IPS DF 19.7 (cell line): ENCODE data around the gene MMP24.
"Not testable (repeated sequence)": the region's sequence is repeated elsewhere in the genome, so short reads cannot be mapped to it uniquely, and the experiment has no call there.

ENCODE experiments used
- DNase-seq: peaks from one replicate; pipeline ENCODE4 v3.0.0-alpha.2; 2013; ENCODE audit warnings: low read depth, low spot score

MMP24 gene

DNA sequence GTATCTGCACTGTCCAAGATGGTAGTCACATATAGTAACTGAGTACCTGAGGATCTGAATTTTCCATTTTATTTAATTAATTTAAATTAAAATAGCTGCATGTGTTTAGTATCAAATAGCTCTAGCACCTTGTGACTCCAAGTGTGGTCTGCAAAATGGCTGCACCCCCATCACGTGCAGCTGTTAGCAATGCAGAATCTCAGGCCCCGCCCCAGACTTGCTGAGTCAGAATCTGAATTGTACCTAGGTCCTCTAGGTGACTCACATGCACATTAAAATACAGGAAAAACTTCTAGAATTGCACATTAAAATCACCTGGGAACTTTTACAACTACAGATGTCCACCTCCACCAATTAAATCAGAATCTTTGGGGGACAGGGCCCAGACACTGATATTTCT lies 84.9 kb downstream of the MMP24 start:
- no peak for DNase-seq

DNA sequence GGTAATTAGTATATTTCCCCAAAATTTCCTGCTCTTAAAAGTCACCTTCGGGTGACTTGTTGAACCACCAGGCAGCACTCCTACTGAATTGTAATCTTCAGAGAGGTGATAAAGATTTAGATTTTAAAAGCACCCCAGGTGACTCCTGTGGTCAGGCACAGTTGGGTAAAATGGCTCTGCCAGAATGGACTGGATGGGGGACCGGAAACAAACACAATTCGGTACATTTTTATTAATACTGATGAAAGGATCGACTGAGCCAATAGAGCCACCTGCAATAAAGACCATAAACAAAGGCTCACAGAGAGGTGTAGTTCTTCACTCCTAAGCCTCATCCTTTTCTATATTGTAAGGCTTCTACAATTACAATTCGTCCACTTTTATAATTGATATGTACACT lies 85.3 kb downstream of the MMP24 start:
- no peak for DNase-seq

GRCh38 chr20:35312318-35312717 lies 85.8 kb downstream of the MMP24 start:
- DNase-seq, result no peak

DNA sequence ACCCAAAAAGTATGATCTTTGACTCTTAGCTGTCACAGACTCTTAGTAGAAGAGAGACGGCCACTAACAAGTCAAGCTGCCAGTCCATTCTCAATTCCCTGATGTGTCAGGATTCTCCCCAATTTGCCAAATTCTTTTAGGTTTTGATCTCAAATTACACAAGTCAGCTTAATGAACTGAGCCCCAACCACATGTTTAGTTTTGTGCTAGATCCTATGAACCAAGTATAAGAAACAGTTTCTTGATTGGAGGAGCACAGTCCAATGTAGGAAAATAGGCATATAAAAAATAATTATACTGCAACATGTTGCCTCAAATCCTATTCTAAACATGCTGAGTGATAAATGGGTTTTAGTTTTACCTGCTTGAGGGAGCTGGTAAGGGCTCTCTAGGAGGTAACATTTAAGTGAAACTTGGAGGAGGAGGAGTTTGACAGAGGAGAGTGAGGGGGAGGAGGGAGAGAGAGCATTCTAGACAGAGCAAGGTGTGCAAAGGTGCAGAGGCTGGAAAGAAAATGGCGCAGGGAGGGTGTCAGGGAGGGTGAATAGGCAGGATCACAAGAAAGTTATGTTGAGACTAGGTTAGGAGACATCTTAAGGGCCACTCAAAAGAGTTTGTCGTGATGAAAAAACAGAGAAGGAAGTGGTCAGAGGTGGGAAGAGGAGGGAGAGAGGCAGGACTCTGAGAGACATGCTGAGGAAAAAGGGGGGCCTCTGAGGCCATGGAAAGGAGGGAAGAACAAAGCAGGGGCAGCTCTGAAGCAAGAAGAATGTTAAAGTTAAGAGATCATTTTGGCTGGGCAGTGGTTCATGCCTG lies 88.5 kb downstream of the MMP24 start:
- DNase-seq, result no peak

GRCh38 chr20:35315632-35316020 lies 89.1 kb downstream of the MMP24 start:
- not testable (repeated sequence) for DNase-seq

DNA sequence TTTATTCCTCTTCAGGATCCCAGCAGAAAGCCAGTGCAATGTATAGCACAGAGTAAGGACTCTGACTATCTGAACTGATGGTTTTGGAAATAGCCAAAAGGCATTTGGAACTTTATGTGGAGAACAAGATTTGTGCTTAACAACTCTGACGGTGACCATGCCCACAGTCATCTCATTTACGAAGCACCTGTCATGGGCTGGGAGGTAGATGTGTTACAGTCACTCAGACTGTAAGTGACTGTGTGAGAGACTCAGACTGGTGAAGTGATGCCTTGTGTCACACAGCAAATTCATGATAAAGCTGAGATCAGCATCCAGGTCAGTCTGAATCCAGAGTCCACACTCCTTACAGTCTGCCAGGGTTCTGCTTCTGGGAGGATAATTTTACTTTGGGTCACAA lies 89.6 kb downstream of the MMP24 start:
- no peak for DNase-seq

GRCh38 chr20:35317416-35318210 lies 91.1 kb downstream of the MMP24 start:
- no peak for DNase-seq

GRCh38 chr20:35318502-35319157 lies 92.1 kb downstream of the MMP24 start:
- no peak for DNase-seq

GRCh38 chr20:35319192-35319870 lies 92.8 kb downstream of the MMP24 start:
- no peak for DNase-seq

GRCh38 chr20:35319871-35320197 lies 93.3 kb downstream of the MMP24 start:
- DNase-seq, result no peak

DNA sequence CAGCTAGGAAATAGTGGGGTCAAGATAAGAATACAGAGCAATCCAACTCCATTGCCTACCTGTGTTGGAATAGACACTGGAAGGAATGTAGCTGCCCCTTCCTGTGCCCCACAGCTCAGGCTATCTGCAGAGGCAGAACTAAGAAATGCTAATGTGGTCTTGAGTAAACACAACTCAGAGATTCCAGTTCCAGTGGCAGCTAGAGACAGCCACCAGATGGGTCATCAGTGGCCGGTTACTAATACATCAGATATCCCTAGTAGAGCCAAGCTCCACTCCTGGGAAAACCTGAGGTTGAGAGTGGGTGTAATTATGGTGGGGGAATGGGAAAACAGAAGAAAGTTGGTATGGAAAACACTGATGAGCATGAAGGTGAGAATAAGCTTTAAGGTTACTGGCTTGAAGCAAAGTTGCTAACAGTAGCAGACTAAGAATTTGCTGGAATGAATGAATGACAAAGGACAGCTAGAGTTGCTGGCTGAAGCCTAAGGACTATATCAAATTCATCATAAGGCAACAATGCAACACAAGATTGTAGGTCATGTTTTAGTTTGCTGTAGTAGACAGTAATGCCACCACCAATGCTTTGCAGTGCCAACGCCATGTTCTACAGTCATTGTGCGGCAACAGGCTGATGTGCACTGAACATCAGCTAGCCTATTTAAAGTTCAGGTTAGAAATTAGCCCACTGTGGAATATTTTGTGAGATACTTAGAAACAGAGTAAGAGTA lies 94.1 kb downstream of the MMP24 start:
- DNase-seq, result no peak

DNA sequence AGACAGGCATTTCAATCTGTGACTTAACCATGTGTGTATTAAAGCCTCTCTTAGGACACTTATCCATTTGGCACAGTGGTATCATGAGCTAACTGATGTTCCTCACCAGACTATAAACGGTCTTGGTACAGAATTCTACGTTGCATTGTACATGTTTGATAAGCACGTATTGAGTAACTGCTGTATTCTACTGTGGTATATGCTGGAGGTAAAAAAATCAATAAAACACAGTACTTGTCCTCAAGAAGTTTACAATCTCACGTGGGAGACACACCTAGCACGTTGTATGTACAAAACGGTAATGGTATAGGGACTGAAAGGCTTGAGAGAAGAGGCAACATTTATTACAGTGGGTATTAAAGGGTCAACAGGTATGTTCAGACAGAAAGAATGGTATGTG lies 98.9 kb downstream of the MMP24 start:
- DNase-seq, result no peak

GRCh38 chr20:35326021-35326739 lies 99.7 kb downstream of the MMP24 start:
- DNase-seq, result no peak
